GM10266 (cell line): ENCODE results near the gene CTBP2.

Source experiments
- DNase-seq: peaks from one replicate; pipeline ENCODE4 v3.0.0; 2012; ENCODE audit errors: extremely low spot score
- CTCF ChIP-seq: IDR thresholded peaks from 2 replicates; pipeline ENCODE4 v1.5.1; 2012; ENCODE audit warnings: mild to moderate bottlenecking, low read depth; ENCODE audit not compliant: control insufficient read depth, insufficient read depth; ENCODE audit errors: missing control alignments

Gene CTBP2

GRCh38 chr10:124953421-124953820 lies 206.9 kb downstream of the CTBP2 start:
- DNase-seq = no peak
- TF ChIP-seq CTCF = no peak

GRCh38 chr10:124952123-124952522 lies 208.2 kb downstream of the CTBP2 start:
- TF ChIP-seq CTCF = no peak
- no peak for DNase-seq

- no peak for DNase-seq
- TF ChIP-seq CTCF = no peak
Observed at GRCh38 chr10:124949543-124949942, 210.8 kb downstream of the CTBP2 start.

- no peak for DNase-seq
- TF ChIP-seq CTCF = no peak
Observed at GRCh38 chr10:124946945-124947344, 213.4 kb downstream of the CTBP2 start.

GRCh38 chr10:124944982-124945381 lies 215.4 kb downstream of the CTBP2 start:
- TF ChIP-seq CTCF = no peak
- no peak for DNase-seq

GRCh38 chr10:124943301-124944092 lies 216.9 kb downstream of the CTBP2 start:
- no peak for TF ChIP-seq CTCF
- DNase-seq = no peak

GRCh38 chr10:124942317-124943169 lies 217.8 kb downstream of the CTBP2 start:
- TF ChIP-seq CTCF = no peak
- DNase-seq = no peak
